D721Med (cell line): Measurements from ENCODE around the gene SFSWAP.

ENCODE experiments used
- DNase-seq: peaks from one replicate; pipeline ENCODE4 v3.0.0; 2011; ENCODE audit warnings: low spot score; ENCODE audit not compliant: insufficient read length
- FAIRE-seq: peaks from 2 replicates; lab custom pipeline; 2011; peaks lifted over from hg19 to GRCh38; lab: Jason Lieb, UNC
- TF ChIP-seq, protein P1 (sequence below): IDR thresholded peaks from 2 replicates; pipeline ENCODE4 v1.5.1; 2012; ENCODE audit warnings: mild to moderate bottlenecking, control low read depth; ENCODE audit not compliant: insufficient read depth; ENCODE audit errors: missing control alignments

SFSWAP gene

DNA sequence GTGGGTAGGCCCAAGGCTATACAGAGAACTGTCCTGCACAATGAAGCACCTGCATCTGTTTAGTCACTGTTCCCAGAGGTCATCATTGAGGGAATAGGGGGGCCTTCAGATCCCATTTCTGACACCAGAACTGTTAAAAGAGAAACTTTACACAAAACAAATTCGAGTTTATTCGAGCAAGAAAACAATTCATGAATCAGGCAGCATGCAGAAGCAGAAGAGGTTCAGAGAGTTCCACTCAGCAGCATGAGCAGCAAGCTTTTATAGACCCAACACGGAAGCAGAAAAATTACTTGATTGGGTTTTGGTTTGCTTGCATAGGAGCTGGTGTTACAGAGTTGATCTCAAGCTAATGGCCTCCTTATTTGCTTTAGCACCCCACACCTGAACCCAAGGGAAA, 1.7 kb upstream of the SFSWAP start:
- FAIRE-seq (no peak), DNase-seq (no peak)
- TF ChIP-seq, protein P1, sequence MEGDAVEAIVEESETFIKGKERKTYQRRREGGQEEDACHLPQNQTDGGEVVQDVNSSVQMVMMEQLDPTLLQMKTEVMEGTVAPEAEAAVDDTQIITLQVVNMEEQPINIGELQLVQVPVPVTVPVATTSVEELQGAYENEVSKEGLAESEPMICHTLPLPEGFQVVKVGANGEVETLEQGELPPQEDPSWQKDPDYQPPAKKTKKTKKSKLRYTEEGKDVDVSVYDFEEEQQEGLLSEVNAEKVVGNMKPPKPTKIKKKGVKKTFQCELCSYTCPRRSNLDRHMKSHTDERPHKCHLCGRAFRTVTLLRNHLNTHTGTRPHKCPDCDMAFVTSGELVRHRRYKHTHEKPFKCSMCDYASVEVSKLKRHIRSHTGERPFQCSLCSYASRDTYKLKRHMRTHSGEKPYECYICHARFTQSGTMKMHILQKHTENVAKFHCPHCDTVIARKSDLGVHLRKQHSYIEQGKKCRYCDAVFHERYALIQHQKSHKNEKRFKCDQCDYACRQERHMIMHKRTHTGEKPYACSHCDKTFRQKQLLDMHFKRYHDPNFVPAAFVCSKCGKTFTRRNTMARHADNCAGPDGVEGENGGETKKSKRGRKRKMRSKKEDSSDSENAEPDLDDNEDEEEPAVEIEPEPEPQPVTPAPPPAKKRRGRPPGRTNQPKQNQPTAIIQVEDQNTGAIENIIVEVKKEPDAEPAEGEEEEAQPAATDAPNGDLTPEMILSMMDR = no peak

DNA sequence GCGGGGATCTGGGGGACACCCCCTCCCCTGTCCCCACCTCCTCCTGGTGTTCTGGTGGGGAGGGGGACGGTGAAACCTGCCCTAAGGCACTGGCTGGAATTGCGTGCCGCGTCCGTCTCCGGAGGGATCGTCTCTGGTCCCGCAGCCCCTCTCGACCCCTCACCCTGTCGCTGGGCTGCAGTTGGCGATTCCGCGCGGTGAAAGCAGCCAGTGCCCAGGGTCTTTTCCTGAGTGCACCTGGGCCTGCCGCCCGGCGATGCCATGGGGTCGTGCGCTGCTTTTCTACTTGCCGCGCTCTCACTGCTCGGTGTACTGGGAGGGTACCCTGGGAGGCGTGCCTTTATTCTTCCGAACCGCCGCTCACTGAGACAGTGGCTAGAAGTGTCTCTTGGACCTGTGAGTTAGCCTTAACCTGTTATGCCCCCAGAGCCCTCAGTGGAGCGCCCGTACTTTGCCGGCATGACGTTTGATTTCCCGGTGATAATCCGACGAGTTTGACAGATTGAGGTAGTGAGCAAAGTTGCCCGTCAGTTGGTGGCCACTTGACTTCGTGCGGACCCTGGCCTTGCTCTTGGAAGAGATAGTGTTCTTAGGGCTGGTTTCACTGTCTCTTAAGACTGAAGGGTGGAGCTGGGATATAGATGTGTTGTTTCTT, 788 bp downstream of the SFSWAP start:
- DNase-seq (no peak), FAIRE-seq (no peak)
- TF ChIP-seq, protein P1 = no peak

DNA sequence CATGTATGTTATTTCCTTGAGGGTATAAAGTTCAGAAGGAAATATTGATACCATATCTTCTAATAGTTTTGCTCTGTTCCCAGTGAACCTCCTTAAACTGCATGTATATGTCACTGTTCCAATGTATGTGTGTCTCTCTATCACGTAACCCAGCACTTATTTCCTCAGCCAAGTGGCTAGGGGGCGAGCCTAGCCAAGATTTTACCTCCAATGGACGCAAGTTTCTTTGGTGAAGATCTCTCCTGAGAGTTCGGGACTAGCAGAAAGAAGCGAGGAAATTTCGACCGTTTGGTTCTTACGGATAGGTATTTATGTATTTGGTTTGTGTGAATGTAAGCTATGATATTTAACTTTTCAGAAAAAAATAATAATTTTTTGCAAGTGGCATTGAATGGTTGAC, 2.5 kb downstream of the SFSWAP start:
- no peak for FAIRE-seq
- TF ChIP-seq, protein P1 = no peak
- DNase-seq = no peak

DNA sequence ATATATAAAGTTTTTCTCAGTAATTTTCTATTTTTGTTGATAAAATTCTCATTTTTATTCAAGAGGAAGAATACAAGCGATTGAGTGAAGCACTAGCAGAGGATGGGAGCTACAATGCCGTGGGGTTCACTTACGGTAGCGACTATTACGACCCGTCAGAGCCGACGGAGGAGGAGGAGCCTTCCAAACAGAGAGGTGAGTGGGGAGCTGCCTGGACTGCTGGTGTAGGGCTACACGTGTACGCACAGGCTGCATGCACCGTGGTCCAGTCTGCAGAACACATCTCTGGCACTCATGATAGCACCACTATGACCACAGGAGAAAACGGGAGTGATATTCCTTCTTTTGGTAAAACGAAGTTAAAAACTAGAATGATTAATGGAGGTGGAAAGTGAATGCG, 3.9 kb downstream of the SFSWAP start:
- TF ChIP-seq, protein P1 = no peak
- FAIRE-seq (no peak), DNase-seq (no peak)

DNA sequence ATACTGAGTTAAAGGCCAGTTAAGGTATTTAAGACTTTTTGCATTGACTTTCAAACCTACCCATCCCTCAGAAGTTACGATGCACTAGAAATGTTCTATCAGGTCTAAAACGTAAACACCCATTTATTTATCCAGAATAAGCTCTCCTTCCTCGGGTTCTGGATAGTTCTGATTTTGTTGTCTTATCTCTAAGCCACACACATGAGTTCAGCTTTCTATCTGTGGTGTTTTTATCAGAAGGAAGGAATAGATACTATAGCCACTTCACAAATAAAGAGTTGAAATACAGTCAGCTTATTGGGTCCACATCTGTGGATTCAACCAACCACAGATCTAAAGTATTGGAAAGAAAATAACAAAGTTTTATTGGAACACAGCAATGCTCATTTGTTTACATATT, 5.4 kb downstream of the SFSWAP start:
- TF ChIP-seq, protein P1 = no peak
- FAIRE-seq (no peak), DNase-seq (no peak)

DNA sequence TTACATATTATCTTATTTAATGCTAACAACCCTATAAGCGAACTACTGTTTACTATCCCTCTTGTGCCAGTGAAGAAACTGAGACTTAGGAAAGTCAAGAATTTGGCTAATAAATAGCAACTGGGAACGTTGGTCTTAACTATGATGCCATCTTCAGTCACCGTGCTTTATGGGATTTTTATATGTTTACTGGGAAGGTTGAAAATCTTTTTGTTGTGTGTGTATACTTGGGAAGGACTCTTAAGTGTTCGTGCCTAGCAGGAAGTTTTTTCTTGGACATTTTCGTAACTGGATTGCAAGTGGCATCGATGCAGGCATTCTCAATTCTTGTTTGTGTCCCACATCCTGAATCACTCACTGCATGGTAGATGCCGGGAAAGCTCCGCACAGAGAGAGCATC, 9.4 kb downstream of the SFSWAP start:
- no peak for FAIRE-seq
- no peak for DNase-seq
- TF ChIP-seq, protein P1 = no peak

DNA sequence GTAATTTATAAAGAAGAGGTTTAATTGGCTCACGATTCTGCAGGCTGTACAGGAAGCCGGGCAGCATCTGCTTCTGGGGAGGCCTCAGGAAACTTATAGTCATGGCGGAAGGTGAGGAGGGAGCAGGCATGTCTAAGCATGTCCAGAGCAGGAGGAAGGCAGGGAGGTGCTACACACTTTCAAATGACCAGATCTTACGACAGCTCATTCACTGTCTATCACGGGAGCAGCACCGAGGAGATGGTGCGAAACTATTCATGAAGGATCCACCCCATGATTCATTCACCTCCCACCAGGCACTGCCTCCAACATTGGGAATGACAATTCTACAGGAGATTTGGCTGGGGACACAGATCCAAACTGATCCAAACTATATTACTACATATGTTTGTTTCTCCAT, 10.0 kb downstream of the SFSWAP start:
- DNase-seq (no peak), FAIRE-seq (no peak)
- TF ChIP-seq, protein P1 = no peak
